GM19328 (cell line): ENCODE data around the gene CCDC177.

Source experiments
- ATAC-seq: cut with Tn5 transposase; IDR thresholded peaks from one replicate; pipeline ENCODE4 v1.9.1; 2021; ENCODE audit warnings: mild to moderate bottlenecking, moderate library complexity; ENCODE audit not compliant: unreplicated experiment

The CCDC177 gene

GRCh38 chr14:69531135-69531534, 43.5 kb downstream of the CCDC177 start:
- no peak for ATAC-seq

- no peak for ATAC-seq
Measured at GRCh38 chr14:69530095-69530494, 44.6 kb downstream of the CCDC177 start.

- ATAC-seq, result no peak
Measured at GRCh38 chr14:69529563-69529962, 45.1 kb downstream of the CCDC177 start.

GRCh38 chr14:69528930-69529329, 45.7 kb downstream of the CCDC177 start:
- no peak for ATAC-seq

GRCh38 chr14:69528143-69528542, 46.5 kb downstream of the CCDC177 start:
- ATAC-seq, result no peak

GRCh38 chr14:69527635-69528034, 47.0 kb downstream of the CCDC177 start:
- ATAC-seq, result no peak

GRCh38 chr14:69525896-69526295, 48.8 kb downstream of the CCDC177 start:
- ATAC-seq, result no peak

GRCh38 chr14:69522026-69522425, 52.6 kb downstream of the CCDC177 start:
- ATAC-seq, result no peak
